ENCODE results near the gene TFDP2.

DNA sequence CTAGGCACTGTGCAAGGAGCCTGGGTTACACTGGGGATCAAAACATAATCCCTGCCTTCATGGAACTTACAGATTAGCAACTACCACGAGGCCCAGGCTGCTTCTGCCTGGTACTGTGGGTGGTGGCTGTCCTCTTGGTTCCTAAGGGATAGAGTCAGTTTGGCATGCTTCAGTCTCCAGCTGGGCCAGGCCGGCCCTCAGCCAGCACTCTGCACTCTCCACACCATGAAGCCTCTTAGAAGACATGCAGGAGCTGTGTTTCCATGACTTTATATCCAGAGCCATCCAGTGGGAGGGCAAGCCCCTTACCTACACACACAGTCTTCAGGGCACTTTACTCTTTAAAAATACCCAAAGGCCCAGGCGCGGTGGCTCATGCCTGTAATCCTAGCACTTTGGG, 218.5 kb downstream of the TFDP2 start:
- TF ChIP-seq CTCF (IDR thresholded peaks at IDR 0.05): no peak
- no peak for TF ChIP-seq POLR2A (IDR thresholded peaks at IDR 0.05)
